Lung (tissue), 12 donors: ENCODE data around the gene ARHGAP32. TPM values are rescaled to one million over a fixed set of nuclear protein-coding genes. Genes with fewer than 3 reads are reported as not detected.

Source experiments
- ATAC-seq: fragments of 200-7000 bp; cut with Tn5 transposase; one replicate; pipeline ENCODE4 v1.9.1; 2020; ENCODE audit warnings: moderate number of reproducible peaks; ENCODE audit not compliant: insufficient read depth, low FRiP score
- DNase-seq, 3 donors: peaks; one replicate each; pipeline ENCODE4 v3.0.0-alpha.2; 2013 to 2017
- H3K27ac ChIP-seq, 2 donors: one replicate each; pipeline ENCODE4 v1.5.1; 2013; ENCODE audit warnings: mild to moderate bottlenecking in 2 of 2, moderate library complexity in 2 of 2, control low read depth in 1 of 2, inconsistent platforms in 1 of 2, low read depth in 1 of 2, low read length in 1 of 2
- H3K27me3 ChIP-seq, 3 donors: one replicate each; pipeline ENCODE4 v1.5.1; 2013; ENCODE audit warnings: low read length in 2 of 3; ENCODE audit not compliant: control insufficient read depth in 3 of 3, insufficient read depth in 3 of 3
- H3K36me3 ChIP-seq, 4 donors: one replicate each; pipeline ENCODE4 v1.5.1; 2013; ENCODE audit warnings: low read length in 4 of 4, mild to moderate bottlenecking in 1 of 4, moderate library complexity in 1 of 4; ENCODE audit not compliant: control insufficient read depth in 4 of 4, insufficient read depth in 4 of 4
- H3K4me1 ChIP-seq, 5 donors: one replicate each; pipeline ENCODE4 v1.5.1; 2013; ENCODE audit warnings: low read length in 5 of 5, mild to moderate bottlenecking in 2 of 5, moderate library complexity in 1 of 5; ENCODE audit not compliant: control insufficient read depth in 5 of 5, insufficient read depth in 5 of 5
- H3K4me3 ChIP-seq: one replicate; pipeline ENCODE4 v1.5.1; 2013; ENCODE audit warnings: mild to moderate bottlenecking, control low read depth, moderate library complexity
- H3K9ac ChIP-seq, 2 donors: one replicate each; pipeline ENCODE4 v1.5.1; 2013; ENCODE audit warnings: low read length in 2 of 2, control low read depth in 1 of 2; ENCODE audit not compliant: insufficient read depth in 1 of 2
- H3K9me3 ChIP-seq, 4 donors: one replicate each; pipeline ENCODE4 v1.5.1; 2013; ENCODE audit warnings: low read length in 3 of 4, mild to moderate bottlenecking in 1 of 4, moderate library complexity in 1 of 4; ENCODE audit not compliant: control insufficient read depth in 4 of 4, insufficient read depth in 3 of 4
- WGBS, 2 donors: extraction: QIAGEN DNeasy Blood & Tissue Kit; methylation state at CpG; one replicate each; pipeline ENCODE4 v1.1.7; 2013; 5-methylcytosine and 5-hydroxymethylcytosine counted together
- polyA plus RNA-seq, 2 donors: library from polyadenylated mRNA; stranded (reverse); fragments of 200-250 nt; gene quantifications; one replicate each; pipeline ENCODE4 v1.2.1, GENCODE V29; 2013
- total RNA-seq, 2 donors: library from RNA; depleted of rRNA in 1 of 2; stranded (reverse); fragments of >200 nt in 1 of 2; gene quantifications; one replicate each; pipeline ENCODE4 v1.2.1, GENCODE V29; 2014 to 2021
- TF ChIP-seq, protein P1 (sequence below): IDR thresholded peaks from 2 replicates; pipeline ENCODE4 v1.5.1; 2012; ENCODE audit warnings: mild to moderate bottlenecking; ENCODE audit errors: control extremely low read depth, extremely low read depth
- donor health status: control.
- donor health status: control.
- donor health status: Bipolar disorder and iron deficiency.
- donor health status: healthy.
- donor health status: DM: yes; HTN: yes; CAD: no.

ARHGAP32 gene
- total and polyA plus RNA-seq, 4 donors, result 4.1 to 28.4 (median 17.0) TPM

DNA sequence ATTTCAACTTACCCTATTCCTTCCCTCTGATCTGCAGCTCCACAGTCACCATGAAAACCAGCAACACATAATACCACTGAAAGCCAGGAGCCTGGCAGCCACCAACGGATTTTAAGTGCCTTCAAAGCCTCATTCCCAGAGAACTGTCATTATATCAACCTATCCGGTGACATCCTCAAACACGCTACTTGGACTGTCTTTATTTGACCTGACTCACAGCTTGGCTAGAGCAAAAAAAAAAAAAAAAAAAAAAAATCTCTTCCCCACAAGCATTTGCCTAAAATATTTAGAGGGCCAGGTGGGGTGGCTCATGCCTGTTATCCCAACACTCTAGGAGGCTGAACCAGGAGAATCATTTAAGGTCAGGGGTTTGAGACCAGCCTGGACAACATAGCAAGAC lies 32.4 kb upstream of the ARHGAP32 start:
- peaks cover 0 to 11% (median 7%) of the 10 kb centered on the region in 5 donors for H3K4me1 ChIP-seq
- H3K9ac ChIP-seq, result no peak overlapping the region
- whole genome bisulfite sequencing, 2 donors, result 85 to 87% methylated on average over 3 of the region's 3 CpGs
- no peak overlapping the region for H3K4me3 ChIP-seq
- H3K9me3 ChIP-seq, result peaks cover 0 to 5% (median 3%) of the 10 kb centered on the region in 4 donors
- TF ChIP-seq, protein P1, sequence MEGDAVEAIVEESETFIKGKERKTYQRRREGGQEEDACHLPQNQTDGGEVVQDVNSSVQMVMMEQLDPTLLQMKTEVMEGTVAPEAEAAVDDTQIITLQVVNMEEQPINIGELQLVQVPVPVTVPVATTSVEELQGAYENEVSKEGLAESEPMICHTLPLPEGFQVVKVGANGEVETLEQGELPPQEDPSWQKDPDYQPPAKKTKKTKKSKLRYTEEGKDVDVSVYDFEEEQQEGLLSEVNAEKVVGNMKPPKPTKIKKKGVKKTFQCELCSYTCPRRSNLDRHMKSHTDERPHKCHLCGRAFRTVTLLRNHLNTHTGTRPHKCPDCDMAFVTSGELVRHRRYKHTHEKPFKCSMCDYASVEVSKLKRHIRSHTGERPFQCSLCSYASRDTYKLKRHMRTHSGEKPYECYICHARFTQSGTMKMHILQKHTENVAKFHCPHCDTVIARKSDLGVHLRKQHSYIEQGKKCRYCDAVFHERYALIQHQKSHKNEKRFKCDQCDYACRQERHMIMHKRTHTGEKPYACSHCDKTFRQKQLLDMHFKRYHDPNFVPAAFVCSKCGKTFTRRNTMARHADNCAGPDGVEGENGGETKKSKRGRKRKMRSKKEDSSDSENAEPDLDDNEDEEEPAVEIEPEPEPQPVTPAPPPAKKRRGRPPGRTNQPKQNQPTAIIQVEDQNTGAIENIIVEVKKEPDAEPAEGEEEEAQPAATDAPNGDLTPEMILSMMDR, result no peak
- DNase-seq (no peak), ATAC-seq (no peak)
- H3K27me3 ChIP-seq, result no peaks in the 10 kb centered on the region
- no peaks in the 10 kb centered on the region for H3K36me3 ChIP-seq
- H3K27ac ChIP-seq, result no peak overlapping the region

DNA sequence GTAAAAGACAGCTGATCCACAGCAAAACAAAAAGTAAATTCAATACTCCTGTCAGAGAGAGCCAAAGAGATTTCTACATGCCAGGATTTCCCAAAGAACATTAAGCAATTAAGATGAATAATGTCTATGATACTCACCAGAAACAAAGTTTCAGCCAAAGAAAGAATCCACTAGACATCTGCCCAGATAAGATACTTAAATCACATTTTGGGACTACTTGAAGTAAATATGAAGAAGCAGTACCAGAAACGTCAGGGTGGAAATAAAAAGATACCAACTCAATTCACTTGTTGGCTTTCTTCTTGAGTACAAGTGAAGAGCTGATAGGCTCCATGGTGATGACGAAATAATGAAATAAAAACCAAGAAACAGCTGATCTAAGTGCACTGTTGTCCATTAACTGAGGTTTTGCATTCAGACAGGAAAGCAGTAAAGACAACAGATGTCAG lies 31.6 kb upstream of the ARHGAP32 start:
- TF ChIP-seq, protein P1, result no peak
- no peak overlapping the region for H3K9ac ChIP-seq
- H3K4me3 ChIP-seq, result no peak overlapping the region
- DNase-seq, result peak in 1 of 3 donors; percentile 20
- no peaks in the 10 kb centered on the region for H3K36me3 ChIP-seq
- peaks cover 0 to 5% (median 3%) of the 10 kb centered on the region in 4 donors for H3K9me3 ChIP-seq
- ATAC-seq, result peak; percentile 35
- peaks cover 0 to 16% (median 9%) of the 10 kb centered on the region in 5 donors for H3K4me1 ChIP-seq
- no peak overlapping the region for H3K27ac ChIP-seq
- 54 to 73% methylated on average over 2 of the region's 2 CpGs for WGBS, 2 donors
- no peaks in the 10 kb centered on the region for H3K27me3 ChIP-seq

DNA sequence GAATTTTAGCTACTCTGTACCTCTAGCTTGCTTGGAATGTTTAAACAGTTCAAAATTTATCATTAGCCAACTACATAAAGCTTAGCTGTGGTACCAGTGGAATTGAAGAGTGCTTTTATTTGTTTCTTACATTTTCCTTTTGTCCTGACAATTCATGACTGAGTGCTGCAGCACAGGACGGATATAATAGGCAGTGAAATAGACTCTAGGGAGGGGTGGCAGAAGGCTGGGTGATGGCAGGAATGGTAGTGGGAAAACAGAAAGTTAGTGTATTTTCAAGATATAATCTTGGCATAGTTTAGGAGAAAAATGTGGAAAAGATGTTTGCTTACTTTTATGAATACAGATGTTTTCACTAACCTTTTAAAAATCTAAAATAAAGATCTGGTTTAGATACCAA lies 31.1 kb upstream of the ARHGAP32 start:
- ATAC-seq, result no peak
- WGBS, 2 donors, result 67 to 75% methylated on average over 1 of the region's 1 CpG

More for the DNA sequence above, 31.1 kb upstream of the ARHGAP32 start:
- H3K4me3 ChIP-seq, result no peak overlapping the region
- no peaks in the 10 kb centered on the region for H3K27me3 ChIP-seq
- H3K9ac ChIP-seq, result no peak overlapping the region
- H3K27ac ChIP-seq, result no peak overlapping the region
- H3K9me3 ChIP-seq, result peaks cover 0 to 5% (median 3%) of the 10 kb centered on the region in 4 donors
- H3K36me3 ChIP-seq, result no peaks in the 10 kb centered on the region
- DNase-seq, result no peak
- TF ChIP-seq, protein P1, result no peak
- H3K4me1 ChIP-seq, result peaks cover 0 to 21% (median 9%) of the 10 kb centered on the region in 5 donors
